GM19463 (cell line): ENCODE data around the gene PKNOX1.
"Not testable (repeated sequence)": the region's sequence is repeated elsewhere in the genome, so short reads cannot be mapped to it uniquely, and the experiment has no call there.

Experiments
- ATAC-seq: cut with Tn5 transposase; IDR thresholded peaks from one replicate; pipeline ENCODE4 v1.9.1; 2021; ENCODE audit warnings: mild to moderate bottlenecking, moderate library complexity; ENCODE audit not compliant: unreplicated experiment

PKNOX1 gene, protein sequence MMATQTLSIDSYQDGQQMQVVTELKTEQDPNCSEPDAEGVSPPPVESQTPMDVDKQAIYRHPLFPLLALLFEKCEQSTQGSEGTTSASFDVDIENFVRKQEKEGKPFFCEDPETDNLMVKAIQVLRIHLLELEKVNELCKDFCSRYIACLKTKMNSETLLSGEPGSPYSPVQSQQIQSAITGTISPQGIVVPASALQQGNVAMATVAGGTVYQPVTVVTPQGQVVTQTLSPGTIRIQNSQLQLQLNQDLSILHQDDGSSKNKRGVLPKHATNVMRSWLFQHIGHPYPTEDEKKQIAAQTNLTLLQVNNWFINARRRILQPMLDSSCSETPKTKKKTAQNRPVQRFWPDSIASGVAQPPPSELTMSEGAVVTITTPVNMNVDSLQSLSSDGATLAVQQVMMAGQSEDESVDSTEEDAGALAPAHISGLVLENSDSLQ

DNA sequence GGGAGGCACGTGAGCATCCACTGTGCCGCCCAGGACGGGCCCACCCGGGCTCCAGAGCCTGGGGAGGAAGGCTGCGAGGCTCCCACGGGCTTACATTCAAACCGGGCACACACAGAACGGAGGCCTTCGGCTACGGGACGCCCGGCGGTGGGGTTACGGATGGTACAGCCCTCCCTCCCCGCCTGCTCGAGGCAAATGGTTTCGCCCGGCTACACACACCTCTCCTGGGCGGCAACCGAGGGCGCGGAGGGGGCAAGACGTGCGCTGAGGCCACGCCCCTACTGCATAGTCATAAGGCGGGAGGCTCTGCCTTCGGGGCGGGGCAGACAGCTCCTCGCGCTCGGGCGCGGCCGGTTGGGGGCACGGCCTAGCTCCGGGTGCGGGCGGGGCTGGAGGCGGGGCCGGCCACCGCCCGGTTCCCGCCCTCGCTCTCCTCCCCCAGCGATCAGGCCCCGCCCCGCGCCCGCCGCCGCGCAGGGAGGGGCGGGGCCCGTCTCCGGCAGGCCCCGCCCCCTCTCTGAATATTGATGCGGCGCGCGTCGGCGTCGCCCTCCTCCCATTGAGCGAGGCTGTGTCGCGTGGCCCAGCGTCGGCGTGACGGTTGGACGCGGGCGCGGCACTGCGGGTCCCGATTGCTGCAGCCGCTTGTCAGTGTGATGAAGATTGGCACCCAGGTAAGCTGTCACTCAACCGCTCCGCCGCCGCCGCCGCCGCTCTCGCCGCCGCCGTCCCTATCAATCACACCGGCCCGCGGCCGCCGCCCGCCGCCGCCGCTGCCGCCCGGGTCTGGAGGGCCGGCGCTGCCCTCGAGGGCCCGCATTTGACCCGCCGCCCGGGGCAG is at the start of gene PKNOX1:
Gene PKNOX1, plus strand, starts transcription at position 572 of the 841 bp plus-strand sequence. CDS start 29,820 bp downstream, outside the sequence.
- peak; percentile 79 for ATAC-seq

DNA sequence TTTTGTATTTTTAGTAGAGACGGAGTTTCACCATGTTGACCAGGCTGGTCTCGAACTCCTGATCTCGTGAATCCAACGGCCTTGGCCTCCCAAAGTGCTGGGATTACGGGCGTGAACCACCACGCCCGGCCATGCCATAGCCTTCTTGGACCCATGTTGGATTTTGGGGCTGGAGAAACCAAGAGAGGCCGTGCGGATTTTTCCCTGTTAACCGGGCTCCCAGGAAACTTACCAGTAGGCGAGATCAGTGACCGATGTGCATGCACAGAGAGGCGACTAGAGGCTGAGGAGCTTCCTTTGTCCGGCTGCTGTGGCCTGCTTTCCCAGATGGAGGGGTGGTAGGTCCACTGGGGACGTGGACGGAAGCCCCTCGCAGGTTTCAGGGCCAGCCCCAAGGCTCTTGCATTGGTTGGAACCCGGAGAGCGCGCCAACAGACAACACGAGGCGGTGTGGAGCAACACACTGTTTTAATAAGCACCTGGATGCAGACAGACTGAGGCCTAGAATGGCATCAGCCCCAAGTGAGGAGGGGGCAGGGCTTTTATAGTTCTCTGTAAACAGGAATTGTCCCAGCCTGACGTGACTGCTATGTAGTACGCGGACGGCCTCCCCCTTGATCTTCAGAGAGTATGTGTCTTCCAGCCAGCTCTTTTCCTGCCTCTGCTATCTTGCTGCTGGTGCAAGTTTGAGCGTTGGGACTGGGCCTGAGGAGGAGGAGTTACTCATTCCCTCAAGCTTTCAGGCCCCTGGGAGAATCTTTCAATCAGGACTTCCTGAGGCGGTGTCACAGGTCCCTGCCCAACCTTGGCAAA is 49.0 kb upstream of the PKNOX1 start, which contains the start of gene ERVH48-1:
Gene ERVH48-1, minus strand, starts transcription at position 517 of the 813 bp plus-strand sequence. CDS start 6,624 bp downstream, outside the sequence.
- ATAC-seq, result no peak

DNA sequence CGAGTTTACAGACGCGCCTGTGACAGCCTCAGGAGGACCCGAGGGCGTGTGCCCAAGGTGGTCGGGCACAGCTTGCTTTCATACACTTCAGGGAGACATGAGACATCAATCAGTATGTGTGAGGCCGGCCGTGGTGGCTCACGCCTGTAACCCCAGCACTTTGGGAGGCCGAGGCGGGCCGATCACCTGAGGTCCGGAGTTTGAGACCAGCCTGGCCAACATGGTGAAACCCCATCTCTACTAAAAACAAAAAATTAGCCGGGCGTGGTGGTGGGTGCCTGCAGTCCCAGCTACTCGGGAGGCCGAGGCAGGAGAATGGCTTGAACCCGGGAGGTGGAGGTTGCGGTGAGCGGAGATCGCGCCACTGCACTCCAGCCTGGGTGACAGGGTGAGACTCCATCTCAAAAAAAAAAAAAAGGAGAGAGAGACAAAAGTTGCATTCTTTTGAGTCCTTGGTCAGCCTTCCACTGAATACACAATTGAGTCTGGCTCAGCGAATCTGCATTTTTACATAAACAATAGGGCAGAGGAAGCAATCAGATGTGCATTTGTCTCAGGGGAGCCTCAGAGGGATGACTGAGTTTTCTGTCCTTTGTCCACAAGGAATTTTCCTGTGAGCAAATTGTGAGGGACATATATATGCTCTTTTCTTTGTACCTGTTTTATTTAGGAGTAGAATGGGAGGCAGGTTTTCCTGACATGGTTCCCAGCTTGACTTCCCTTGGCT is 46.7 kb upstream of the PKNOX1 start:
- not testable (repeated sequence) for ATAC-seq

DNA sequence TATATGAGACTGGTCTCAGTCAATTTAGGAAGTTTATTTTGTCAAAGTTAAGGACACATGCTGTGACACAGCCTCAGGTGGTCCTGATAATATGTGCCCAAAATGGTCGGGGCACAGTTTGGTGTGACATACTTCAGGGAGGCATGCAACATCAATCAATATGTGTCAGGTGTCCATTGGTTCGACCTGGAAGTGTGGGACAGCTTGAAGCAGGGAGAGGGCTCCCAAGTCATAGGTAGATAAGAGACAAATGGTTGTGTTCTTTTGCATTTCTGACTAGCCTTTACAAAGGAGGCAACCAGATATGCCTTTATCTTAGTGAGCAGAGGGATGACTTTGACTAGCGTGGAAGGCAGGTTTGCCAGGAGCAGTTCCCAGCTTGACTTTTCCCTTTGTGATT is 44.4 kb upstream of the PKNOX1 start:
- no peak for ATAC-seq

DNA sequence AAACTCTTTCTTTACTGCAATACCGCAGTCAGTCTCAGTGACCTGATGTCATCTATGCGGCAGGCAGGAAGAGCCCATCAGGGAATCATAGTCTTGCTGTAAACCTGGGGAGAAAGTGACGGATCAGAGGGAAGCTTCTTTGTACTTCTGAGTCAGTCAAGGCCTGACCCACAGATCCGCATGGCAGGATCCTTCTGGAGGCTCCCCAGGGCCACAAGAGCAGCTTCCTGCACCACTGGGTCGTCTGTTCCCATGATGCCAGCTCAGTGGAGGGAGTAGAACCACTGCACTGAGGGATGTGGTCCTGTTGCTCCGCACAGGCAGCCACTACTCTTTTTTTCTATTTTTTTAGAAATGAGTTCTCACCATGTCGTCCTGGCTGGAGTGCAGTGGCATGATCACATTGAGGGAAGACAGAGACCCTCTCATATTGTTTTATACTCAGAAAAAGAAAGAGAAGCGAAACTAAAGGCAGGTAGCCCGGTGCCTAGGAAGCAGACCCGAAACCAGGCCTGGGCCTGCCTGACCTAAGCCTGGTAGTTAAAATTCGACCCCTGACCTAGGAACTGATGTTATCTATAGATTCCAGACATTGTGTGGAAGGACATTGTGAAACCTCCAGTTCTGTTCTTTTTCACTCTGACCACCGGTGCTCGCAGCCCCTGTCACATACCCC is 42.7 kb upstream of the PKNOX1 start:
- ATAC-seq, result no peak

DNA sequence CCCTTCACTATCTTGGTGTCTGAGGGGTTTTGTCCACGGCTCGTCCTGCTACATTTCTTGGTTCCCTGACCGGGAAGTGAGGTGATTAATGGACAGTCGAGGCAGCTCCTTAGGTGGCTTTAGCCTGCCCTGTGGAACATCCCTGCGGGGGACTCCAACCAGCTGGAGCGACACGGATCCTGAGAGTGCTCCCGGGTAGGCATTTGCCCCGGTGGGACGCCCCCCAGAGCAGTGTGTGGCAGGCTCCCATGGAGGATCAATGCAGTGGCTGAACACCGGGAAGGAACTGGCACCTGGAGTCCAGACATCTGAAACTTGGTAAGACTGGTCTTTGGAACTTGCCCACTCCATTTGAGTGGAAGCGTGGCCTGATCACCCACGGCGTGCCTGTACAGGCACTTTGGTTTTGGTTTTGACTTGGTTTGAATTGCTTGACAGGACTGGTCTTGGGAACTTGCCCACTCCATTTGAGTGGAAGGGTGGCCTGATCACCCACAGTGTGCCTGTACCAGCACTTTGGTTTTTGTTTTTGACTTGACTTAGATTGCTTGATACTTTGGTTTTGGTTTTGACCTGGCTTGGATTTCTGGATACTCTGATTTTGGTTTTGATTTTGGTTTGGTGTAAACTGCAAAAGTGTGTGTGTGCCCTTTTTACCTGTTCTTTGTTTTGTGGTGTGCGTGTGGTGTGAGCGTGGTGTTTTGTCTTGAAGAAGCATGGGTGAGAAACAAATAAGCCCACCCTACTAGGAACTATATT is 41.8 kb upstream of the PKNOX1 start:
- not testable (repeated sequence) for ATAC-seq

DNA sequence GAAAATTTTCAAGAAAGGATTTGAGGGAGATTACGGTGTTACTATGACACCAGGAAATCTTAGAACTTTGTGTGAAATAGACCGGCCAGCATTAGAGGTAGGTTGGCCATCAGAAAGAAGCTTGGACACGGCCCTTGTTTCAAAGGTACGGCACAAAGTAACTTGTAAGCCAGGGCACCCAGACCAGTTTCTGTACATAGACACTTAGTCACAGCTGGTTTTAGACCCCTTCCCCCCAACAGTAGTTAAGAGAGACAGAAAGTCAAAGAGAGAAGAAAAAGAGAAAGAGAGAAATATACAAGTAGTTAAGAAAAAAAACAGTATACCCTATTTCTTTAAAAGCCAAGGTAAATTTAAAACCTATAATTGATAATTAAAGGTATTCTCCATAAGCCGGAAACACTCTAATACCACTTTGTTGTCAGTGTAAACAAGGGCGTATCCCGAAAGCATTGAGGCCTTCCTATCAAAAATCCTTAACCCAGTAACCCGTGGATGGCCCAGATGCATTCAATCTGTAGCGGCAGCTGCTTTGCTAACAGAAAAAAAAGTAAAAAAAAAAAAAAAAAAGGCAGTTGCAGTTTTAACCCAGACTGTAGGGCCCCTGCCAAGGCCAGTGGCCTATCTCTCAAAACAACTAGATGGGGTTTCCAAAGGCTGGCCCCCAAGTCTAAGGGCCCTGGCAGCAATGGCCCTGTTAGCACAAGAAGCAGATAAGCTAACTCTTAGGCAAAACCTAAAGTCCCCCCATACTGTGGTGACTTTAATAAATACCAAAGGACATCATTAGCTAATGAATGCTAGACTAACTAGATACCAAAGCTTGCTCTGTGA is 41.0 kb upstream of the PKNOX1 start:
- ATAC-seq, result not testable (repeated sequence)

DNA sequence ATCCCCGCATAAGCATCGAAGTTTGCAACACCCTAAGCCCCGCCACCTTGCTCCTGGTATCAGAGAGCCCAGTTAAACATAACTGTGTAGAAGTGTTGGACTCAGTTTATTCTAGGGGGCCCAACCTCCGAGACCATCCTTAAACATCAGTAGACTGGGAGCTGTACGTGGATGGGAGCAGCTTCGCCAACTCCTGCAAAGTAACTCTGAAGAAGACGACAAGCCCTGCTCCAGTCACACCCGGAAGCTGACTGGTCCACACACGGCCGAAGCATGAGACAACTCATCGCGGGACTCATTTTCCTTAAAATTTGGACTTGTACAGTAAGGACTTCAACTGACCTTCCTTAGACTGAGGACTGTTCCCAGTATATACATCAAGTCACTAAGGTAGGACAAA is 40.4 kb upstream of the PKNOX1 start:
- ATAC-seq, result not testable (repeated sequence)

DNA sequence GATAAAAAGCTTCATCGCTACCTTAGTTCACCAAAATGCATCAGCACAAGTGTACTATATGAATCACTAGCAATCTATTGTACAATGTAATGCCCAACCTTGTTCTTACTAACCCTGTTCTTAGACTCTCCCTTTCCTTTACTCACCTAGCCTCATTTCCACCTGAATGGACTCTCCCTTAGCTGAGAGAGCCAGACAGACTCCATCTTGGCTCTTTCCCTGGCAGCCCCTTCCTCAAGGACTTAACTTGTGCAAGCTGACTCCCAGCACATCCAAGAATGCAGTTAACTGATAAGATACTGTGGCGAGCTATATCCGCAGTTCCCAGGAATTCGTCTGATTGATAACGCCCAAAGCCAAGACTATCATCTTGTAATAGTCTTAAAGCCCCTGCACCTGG is 38.0 kb upstream of the PKNOX1 start:
- ATAC-seq, result not testable (repeated sequence)

DNA sequence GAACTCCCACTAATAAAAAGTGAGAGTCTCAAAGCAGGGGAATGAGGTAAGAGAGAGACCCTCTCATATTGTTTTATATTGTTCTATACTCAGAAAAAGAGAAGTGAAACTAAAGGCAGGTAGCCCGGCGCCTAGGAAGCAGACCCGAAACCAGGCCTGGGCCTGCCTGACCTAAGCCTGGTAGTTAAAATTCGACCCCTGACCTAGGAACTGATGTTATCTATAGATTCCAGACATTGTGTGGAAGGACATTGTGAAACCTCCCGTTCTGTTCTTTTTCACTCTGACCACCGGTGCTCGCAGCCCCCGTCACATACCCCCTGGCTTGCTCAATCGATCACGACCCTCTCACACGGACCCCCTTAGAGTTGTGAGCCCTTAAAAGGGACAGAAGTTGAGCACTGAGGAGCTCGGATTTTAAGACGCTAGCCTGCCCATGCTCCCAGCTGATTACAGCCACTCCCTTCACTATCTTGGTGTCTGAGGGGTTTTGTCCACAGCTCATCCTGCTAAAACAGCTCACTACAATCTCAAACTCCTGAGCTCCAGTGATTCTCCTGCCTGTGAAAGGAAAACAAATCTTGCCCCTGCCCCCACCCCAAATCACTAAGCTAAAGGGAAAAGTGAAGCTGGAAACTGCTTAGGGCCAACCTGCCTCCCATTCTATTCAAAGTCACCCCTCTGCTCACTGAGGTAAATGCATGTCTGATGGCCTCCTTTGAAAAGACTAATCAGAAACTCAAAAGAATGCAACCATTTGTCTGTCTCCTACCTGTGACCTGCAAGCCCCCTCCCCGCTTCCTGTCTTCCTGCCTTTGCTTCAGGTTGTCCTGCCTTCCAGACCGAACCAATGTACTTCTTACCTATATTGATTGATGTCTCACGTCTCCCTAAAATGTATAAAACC is 37.1 kb upstream of the PKNOX1 start:
- not testable (repeated sequence) for ATAC-seq

DNA sequence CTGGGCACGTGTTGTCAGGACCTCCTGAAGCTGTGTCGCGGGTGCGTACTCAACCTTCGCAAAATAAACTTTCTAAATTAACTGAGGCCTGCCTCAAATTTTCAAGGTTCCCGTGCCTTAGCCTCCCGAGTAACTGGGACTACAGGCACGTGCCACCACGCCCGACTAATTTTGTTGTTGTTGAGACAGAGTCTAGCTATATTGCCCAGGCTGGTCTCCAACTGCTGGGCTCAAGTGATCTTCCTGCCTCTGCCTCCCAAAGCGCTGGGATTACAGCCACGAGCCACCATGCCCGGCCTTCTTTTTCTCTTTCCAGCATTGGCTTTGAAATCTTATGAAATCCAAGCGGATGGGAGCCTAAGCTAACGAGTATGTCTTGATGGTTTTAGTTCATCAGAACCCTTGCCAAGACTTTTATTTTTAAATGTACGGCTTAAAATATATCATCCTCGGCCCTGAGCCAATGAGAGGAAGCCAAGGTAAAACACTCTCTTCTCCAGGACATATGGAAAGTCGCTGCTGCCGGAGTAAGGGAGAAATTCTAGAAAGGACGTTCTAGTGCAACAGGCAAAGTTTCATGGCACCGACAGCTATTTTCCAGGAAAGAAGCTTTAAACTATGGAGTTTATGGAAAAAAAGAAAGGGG is 36.3 kb upstream of the PKNOX1 start:
- ATAC-seq, result no peak

DNA sequence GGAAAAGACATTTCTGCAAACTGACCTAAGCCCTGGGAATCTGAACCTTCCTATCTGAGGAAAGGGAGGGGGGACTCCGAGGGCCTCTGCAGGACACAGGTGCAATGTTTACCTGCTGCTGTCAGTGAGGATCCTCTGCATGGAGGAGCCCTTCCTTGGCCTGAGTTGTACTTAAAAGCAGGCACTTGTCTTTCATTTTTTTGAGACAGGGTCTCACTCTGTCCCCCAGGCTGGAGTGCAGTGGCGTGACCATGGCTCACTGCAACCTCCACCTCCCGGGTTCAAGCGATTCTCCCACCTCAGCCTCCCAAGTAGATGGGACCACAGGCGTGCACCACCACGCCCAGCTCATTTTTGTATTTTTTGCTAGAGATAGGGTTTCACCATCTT is 35.8 kb upstream of the PKNOX1 start:
- ATAC-seq, result not testable (repeated sequence)

DNA sequence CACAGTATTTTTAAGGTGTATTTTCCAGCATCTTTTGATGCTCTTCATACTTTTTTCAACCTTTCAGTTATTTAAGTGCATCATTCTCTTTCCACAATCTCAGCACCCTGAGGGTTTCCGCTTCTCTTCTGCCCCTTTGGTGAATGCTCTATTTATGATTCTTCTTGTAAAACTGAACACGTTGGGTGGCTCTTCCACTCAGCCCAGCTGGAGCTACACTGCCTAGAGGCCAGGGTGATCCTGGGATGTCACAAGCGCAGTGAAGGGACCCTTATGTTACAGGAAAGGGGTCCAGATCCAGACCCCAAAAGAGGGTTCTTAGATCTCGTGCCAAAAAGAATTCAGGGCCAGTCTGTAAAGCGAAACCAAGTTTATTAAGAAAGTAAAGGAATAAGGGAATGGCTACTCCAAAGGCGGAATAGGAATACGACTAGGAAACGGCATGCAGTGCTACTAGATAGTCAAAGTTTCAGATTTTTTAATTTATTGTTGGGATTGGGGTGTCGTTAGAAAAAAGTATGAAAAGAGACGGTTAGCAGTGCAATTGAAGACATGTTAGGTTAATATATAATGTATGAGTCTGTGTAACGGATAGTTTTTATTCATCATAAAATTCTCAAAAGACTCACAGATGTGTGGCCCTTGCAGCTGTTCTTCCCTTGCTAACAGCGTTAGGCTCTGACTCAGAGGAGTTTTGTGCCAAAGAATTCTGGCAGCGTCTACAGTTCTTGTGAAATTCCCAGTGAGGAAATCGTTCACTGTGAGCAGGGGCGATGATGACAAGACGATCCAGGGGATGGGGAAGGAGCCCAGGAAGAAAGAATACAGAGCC is 34.6 kb upstream of the PKNOX1 start:
- ATAC-seq, result no peak

DNA sequence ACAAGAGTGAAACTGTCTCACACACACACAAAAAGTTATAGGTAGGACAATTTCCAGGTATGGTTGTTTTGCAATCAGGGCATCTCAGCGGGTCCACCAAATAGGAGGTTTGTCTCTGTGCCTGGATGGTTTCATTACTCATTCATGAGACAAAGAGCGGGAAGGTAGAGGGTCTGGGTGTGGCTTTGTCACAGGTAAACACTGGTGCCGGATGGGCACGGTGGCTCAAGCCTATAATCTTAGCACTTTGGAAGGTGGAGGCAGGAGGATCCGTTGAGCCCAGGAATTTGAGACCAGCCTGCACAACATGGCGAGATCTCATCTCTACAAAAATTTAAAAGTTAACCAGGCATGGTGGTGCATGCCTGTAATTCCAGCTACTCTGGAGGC is 32.7 kb upstream of the PKNOX1 start:
- ATAC-seq, result no peak

DNA sequence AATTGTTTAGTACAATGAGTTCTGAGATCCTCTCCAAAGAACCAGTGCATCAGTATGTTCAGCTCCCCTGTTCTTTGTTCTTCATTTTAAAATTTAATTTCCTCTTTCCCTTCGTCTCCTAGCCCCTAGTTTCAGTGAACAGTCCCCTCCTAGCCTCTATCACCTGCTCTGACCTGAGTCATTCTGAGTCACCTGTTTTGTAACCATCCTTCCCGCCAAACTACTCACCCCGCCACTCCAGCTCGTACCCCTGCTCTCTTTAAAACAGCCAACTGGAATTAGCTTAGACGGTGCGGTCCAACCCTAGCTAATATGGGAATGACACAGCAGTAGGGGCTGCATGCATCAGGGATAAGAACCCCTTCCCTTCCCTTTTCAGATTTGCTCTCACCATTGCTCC is 32.1 kb upstream of the PKNOX1 start:
- ATAC-seq, result no peak
